Uterus (tissue), 4 donors: ENCODE measurements around the gene RRP9. TPM values are rescaled to one million over a fixed set of nuclear protein-coding genes. Genes with fewer than 3 reads are reported as not detected.
"Not testable (repeated sequence)": the region's sequence is repeated elsewhere in the genome, so short reads cannot be mapped to it uniquely, and the experiment has no call there.

Experiments used
- DNase-seq, 2 donors: peaks; one replicate each; pipeline ENCODE4 v3.0.0-alpha.2; 2019 to 2020
- H3K27ac ChIP-seq, 2 donors: fragments of 200-600 bp; sonication (generic); 1 replicate in 1 of 2; 2 replicates in 1 of 2; pipeline ENCODE4 v1.5.1; 2016 to 2018
- H3K27me3 ChIP-seq, 2 donors: fragments of 200-600 bp; sonication (generic); one replicate each; pipeline ENCODE4 v1.5.1; 2018 to 2019; ENCODE audit warnings: control low read depth in 1 of 2
- H3K36me3 ChIP-seq, 2 donors: fragments of 200-600 bp; sonication (generic); one replicate each; pipeline ENCODE4 v1.5.1; 2019; ENCODE audit warnings: control low read depth in 1 of 2
- H3K4me1 ChIP-seq, 2 donors: fragments of 200-600 bp; sonication (generic); one replicate each; pipeline ENCODE4 v1.5.1; 2018 to 2019; ENCODE audit warnings: control low read depth in 1 of 2
- H3K4me3 ChIP-seq, 2 donors: fragments of 200-600 bp; sonication (generic); 1 replicate in 1 of 2; 2 replicates in 1 of 2; pipeline ENCODE4 v1.5.1; 2018 to 2019; ENCODE audit warnings: mild to moderate bottlenecking in 1 of 2
- H3K9me3 ChIP-seq, 2 donors: fragments of 200-600 bp; sonication (generic); one replicate each; pipeline ENCODE4 v1.5.1; 2019; ENCODE audit warnings: control low read depth in 1 of 2
- CTCF ChIP-seq, 4 experiments: fragments of 200-600 bp in 2 of 4; fragments of 450-650 bp in 2 of 4; sonication (generic) in 2 of 4; IDR thresholded peaks; one replicate each; pipeline ENCODE4 v1.5.1; 2016 to 2019; ENCODE audit warnings: antibody characterized with exemption in 4 of 4, mild to moderate bottlenecking in 2 of 4, moderate library complexity in 1 of 4
- POLR2A ChIP-seq, 2 donors: fragments of 450-650 bp; IDR thresholded peaks; one replicate each; pipeline ENCODE4 v1.6.1; 2016; ENCODE audit warnings: antibody characterized with exemption in 2 of 2, mild to moderate bottlenecking in 1 of 2, moderate library complexity in 1 of 2
- intact Hi-C: fragments of 100-400 bp; cut with DNase I; formaldehyde crosslinking; loops from one replicate; pipeline ENCODE4 v1.15.1; 2023; ENCODE audit warnings: low total_unique reads
- total RNA-seq, 4 donors: library from RNA; depleted of rRNA in 3 of 4; stranded (reverse); fragments of >200 nt in 3 of 4; gene quantifications; one replicate each; pipeline versions ENCODE4 v1.1.0 to v1.2.4, GENCODE V29; 2014 to 2023
- donor health status: DM: yes; HTN: yes; CAD: no.

RRP9 gene
- total RNA-seq, 4 donors from 2014 or later: 4.4 to 20.5 (median 11.6) TPM

GRCh38 chr3:51933471-51934138, 8.1 kb downstream of the RRP9 start:
- Histone ChIP-seq H3K4me1 (no peaks in the 10 kb centered on the region), H3K4me3 (no peak overlapping the region), H3K9me3 (no peaks in the 10 kb centered on the region), H3K36me3 (no peaks in the 10 kb centered on the region), H3K27ac (no peak overlapping the region), H3K27me3 (no peaks in the 10 kb centered on the region)
- no peak for DNase-seq
- intact Hi-C loops: no loop called here
- TF ChIP-seq POLR2A (IDR thresholded peaks at IDR 0.05) (no peak), CTCF (IDR thresholded peaks at IDR 0.05) (no peak)

- Histone ChIP-seq H3K36me3 (no peaks in the 10 kb centered on the region), H3K27me3 (no peaks in the 10 kb centered on the region), H3K27ac (no peak overlapping the region), H3K4me1 (no peaks in the 10 kb centered on the region), H3K9me3 (no peaks in the 10 kb centered on the region), H3K4me3 (no peak overlapping the region)
- intact Hi-C loops: no loop called here
- no peak for TF ChIP-seq CTCF (IDR thresholded peaks at IDR 0.05)
- TF ChIP-seq POLR2A (IDR thresholded peaks at IDR 0.05): no peak
- DNase-seq: no peak
Measured at GRCh38 chr3:51932471-51933370, 9.0 kb downstream of the RRP9 start.

GRCh38 chr3:51931756-51932155, 9.9 kb downstream of the RRP9 start:
- no peak overlapping the region for H3K27ac ChIP-seq
- intact Hi-C loops: no loop called here
- no peak for TF ChIP-seq POLR2A (IDR thresholded peaks at IDR 0.05)
- no peak for TF ChIP-seq CTCF (IDR thresholded peaks at IDR 0.05)
- no peaks in the 10 kb centered on the region for H3K27me3 ChIP-seq
- no peaks in the 10 kb centered on the region for H3K9me3 ChIP-seq
- no peak overlapping the region for H3K4me3 ChIP-seq
- H3K36me3 ChIP-seq: no peaks in the 10 kb centered on the region
- DNase-seq: no peak
- H3K4me1 ChIP-seq: no peaks in the 10 kb centered on the region

GRCh38 chr3:51930439-51930838, 11.3 kb downstream of the RRP9 start:
- Histone ChIP-seq H3K9me3 (no peaks in the 10 kb centered on the region), H3K36me3 (no peaks in the 10 kb centered on the region), H3K27ac (no peak overlapping the region), H3K4me1 (no peaks in the 10 kb centered on the region), H3K4me3 (no peak overlapping the region), H3K27me3 (no peaks in the 10 kb centered on the region)
- intact Hi-C loops: no loop called here
- DNase-seq: no peak
- no peak for TF ChIP-seq CTCF (IDR thresholded peaks at IDR 0.05)
- no peak for TF ChIP-seq POLR2A (IDR thresholded peaks at IDR 0.05)

- Histone ChIP-seq H3K27ac (no peak overlapping the region), H3K4me1 (no peaks in the 10 kb centered on the region), H3K27me3 (no peaks in the 10 kb centered on the region), H3K9me3 (no peaks in the 10 kb centered on the region), H3K36me3 (no peaks in the 10 kb centered on the region), H3K4me3 (no peak overlapping the region)
- no peak for DNase-seq
- intact Hi-C loops: no loop called here
- TF ChIP-seq POLR2A (IDR thresholded peaks at IDR 0.05) (no peak), CTCF (IDR thresholded peaks at IDR 0.05) (no peak)
Measured at GRCh38 chr3:51929420-51930003, 12.2 kb downstream of the RRP9 start.

- H3K4me3 ChIP-seq, intact Hi-C loops, H3K4me1 ChIP-seq, H3K9me3 ChIP-seq, H3K36me3 ChIP-seq, H3K27ac ChIP-seq, DNase-seq, H3K27me3 ChIP-seq: not testable (repeated sequence)
Measured at GRCh38 chr3:51928981-51929380, 12.7 kb downstream of the RRP9 start.
